A673 (cell line): ENCODE measurements around the gene ZKSCAN3. TPM values are rescaled to one million over a fixed set of nuclear protein-coding genes. Genes with fewer than 3 reads are reported as not detected.

Source experiments
- BruUV-seq: library from RNA; stranded (reverse); fragments of 400-500 nt; replicated peaks from 2 replicates; lab custom pipeline; 2021; lab: Mats Ljungman, UMichigan
- CTCF ChIA-PET: fragments of 300-600 bp; sonication (Branson Sonifier 250); formaldehyde crosslinking; loops from one replicate; lab custom pipeline; 2022; ENCODE audit warnings: antibody characterized with exemption; lab: Charles Lee
- POLR2A ChIA-PET: fragments of 300-600 bp; sonication (Branson Sonifier 250); formaldehyde crosslinking; loops from one replicate; lab custom pipeline; 2022; ENCODE audit warnings: antibody characterized with exemption; ENCODE audit not compliant: low non-redundant PET; lab: Charles Lee
- DNase-seq: peaks from one replicate; pipeline ENCODE4 v3.0.0-alpha.2; 2015; ENCODE audit warnings: low spot score
- H3K27ac ChIP-seq: fragments of 200-600 bp; sonication (generic); 2 replicates; pipeline ENCODE4 v1.5.1; 2016; ENCODE audit warnings: mixed run types, low read depth, mild to moderate bottlenecking, mixed read lengths, antibody characterized with exemption, low read length; ENCODE audit not compliant: poor library complexity, severe bottlenecking
- H3K27me3 ChIP-seq: fragments of 200-600 bp; sonication (generic); replicated peaks from 2 replicates; pipeline ENCODE4 v1.6.1; 2017; ENCODE audit warnings: mixed run types, low read depth, mild to moderate bottlenecking, mixed read lengths, antibody characterized with exemption, low read length; ENCODE audit not compliant: insufficient read depth, poor library complexity
- H3K36me3 ChIP-seq: fragments of 200-600 bp; sonication (generic); 2 replicates; pipeline ENCODE4 v1.6.1; 2016; ENCODE audit warnings: mixed run types, mild to moderate bottlenecking, mixed read lengths, antibody characterized with exemption, low read length; ENCODE audit not compliant: insufficient read depth, poor library complexity, severe bottlenecking
- H3K4me1 ChIP-seq: fragments of 200-600 bp; sonication (generic); 2 replicates; pipeline ENCODE4 v1.6.1; 2017; ENCODE audit warnings: mixed run types, mild to moderate bottlenecking, mixed read lengths, antibody characterized with exemption, low read length; ENCODE audit not compliant: insufficient read depth, poor library complexity, severe bottlenecking
- H3K4me3 ChIP-seq: fragments of 200-600 bp; sonication (generic); 2 replicates; pipeline ENCODE4 v1.5.1; 2016; ENCODE audit warnings: low read depth, mixed run types, mild to moderate bottlenecking, mixed read lengths, low read length; ENCODE audit not compliant: poor library complexity, severe bottlenecking
- H3K9me3 ChIP-seq: fragments of 200-600 bp; sonication (generic); 2 replicates; pipeline ENCODE4 v1.6.1; 2016; ENCODE audit warnings: mixed run types, low read depth, mild to moderate bottlenecking, mixed read lengths, antibody characterized with exemption, low read length; ENCODE audit not compliant: poor library complexity, severe bottlenecking
- EZH2 ChIP-seq: fragments of 200-600 bp; sonication (generic); IDR thresholded peaks from 2 replicates; pipeline ENCODE4 v1.6.1; 2017; ENCODE audit warnings: borderline replicate concordance, low read depth, mild to moderate bottlenecking, mixed read lengths, antibody characterized with exemption, low read length; ENCODE audit not compliant: poor library complexity, severe bottlenecking
- intact Hi-C: fragments of 100-400 bp; cut with micrococcal nuclease; formaldehyde crosslinking; loops from one replicate; pipeline ENCODE4 v1.10.0; 2022; ENCODE audit not compliant: unreplicated experiment
- total RNA-seq: library from RNA; stranded (reverse); gene quantifications from 2 replicates; pipeline ENCODE4 v1.2.3, GENCODE V29; 2021
- TF ChIP-seq, protein P1 (sequence below): fragments of 300-800, 200-600 bp; sonication (generic); conservative IDR thresholded peaks from 2 replicates; pipeline ENCODE4 v1.5.1; 2017; ENCODE audit warnings: low read depth, mild to moderate bottlenecking, antibody characterized with exemption, low read length, moderate library complexity, mixed read lengths

Gene ZKSCAN3
- total RNA-seq, 1 experiment from 2014 or later = 8.7 TPM

DNA sequence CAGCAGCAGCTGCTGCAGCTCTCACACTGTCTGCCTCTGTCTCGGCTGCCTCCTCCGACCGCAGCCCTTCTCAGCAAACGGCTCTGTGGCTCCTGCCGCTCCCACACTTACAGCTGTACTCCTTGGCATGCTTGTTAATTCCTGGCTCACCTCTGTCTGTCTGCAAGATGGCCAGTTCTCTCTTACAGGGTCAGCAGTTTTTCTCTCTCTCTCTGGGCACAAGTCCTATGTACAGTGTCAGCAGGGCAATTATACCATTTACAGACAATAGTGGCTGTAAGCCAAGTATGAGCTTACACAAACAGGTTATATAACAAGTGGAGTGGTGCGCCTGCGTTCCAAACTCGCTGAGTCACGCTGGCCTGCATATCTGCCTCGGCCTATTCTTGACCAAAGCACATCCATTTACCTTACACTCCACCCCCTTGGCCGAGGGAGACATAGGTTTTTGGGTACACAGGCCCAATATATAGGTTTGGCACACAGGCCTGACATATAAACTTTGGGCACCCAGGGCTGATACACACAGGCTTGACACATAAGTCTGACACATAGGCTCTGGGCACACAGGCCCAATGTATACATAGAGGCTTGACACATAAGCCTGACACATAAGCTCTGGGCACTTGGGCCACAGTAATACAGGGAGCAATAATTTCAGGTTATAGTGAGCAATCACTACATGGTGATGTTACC lies 4.4 kb downstream of the ZKSCAN3 start:
- Histone ChIP-seq H3K4me1 (peaks cover 14% of the 10 kb centered on the region), H3K27me3 (no peaks in the 10 kb centered on the region), H3K9me3 (no peaks in the 10 kb centered on the region), H3K27ac (no peak overlapping the region), H3K36me3 (no peaks in the 10 kb centered on the region), H3K4me3 (no peak overlapping the region)
- POLR2A ChIA-PET = no interaction called here
- intact Hi-C loops = no loop called here
- no TSS peak for BruUV-seq
- CTCF ChIA-PET = no interaction called here
- no peak for DNase-seq
- no peak for TF ChIP-seq EZH2
- TF ChIP-seq, protein P1, sequence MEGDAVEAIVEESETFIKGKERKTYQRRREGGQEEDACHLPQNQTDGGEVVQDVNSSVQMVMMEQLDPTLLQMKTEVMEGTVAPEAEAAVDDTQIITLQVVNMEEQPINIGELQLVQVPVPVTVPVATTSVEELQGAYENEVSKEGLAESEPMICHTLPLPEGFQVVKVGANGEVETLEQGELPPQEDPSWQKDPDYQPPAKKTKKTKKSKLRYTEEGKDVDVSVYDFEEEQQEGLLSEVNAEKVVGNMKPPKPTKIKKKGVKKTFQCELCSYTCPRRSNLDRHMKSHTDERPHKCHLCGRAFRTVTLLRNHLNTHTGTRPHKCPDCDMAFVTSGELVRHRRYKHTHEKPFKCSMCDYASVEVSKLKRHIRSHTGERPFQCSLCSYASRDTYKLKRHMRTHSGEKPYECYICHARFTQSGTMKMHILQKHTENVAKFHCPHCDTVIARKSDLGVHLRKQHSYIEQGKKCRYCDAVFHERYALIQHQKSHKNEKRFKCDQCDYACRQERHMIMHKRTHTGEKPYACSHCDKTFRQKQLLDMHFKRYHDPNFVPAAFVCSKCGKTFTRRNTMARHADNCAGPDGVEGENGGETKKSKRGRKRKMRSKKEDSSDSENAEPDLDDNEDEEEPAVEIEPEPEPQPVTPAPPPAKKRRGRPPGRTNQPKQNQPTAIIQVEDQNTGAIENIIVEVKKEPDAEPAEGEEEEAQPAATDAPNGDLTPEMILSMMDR = no peak

DNA sequence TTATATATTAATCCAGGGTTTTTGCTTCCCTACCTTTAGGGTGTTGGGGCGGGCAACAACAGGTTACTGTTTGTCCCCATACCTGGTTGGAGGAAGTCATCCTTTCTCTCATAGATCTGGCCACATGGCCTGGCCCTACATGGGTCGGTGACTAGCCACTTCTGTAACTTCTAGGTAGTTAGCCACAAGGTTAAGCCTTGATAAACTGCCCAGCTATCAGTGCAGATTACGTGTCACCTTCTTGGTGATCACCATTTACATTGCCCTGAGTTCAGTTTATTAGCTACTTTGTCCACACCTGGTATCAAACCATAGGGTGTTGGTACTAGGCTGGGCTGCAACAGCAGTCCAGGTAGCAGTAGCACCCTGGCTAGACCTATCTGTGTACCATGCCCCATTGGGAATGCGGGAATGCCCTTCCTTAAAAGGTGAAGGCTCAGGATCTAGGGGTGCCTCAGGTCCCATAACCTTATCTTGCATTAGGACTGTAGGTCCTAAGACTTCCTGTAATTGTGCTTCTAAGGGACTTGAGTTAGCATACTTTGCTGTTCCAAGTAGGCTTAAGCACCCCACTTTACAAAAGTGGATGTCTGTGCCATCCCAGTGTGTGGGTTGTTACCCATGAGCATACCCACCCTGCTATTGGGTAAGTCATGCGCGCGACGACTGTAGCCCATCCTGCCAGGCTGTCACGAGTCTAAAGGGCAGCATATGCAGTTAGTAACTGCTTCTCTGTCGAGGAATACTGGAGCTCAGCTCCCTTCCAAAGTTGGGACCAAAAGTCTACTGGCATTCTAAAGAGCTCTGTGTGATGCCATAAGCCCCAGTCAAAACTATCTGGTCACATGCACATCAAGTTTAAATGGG lies 5.2 kb downstream of the ZKSCAN3 start:
- H3K36me3 ChIP-seq = no peaks in the 10 kb centered on the region
- POLR2A ChIA-PET = no interaction called here
- intact Hi-C loops = loop anchor here (5.0 kb wide), 1 partner anchor 327 kb away; no protein-coding TSS in a partner anchor
- BruUV-seq = no TSS peak
- no peaks in the 10 kb centered on the region for H3K27me3 ChIP-seq
- H3K4me1 ChIP-seq = peaks cover 14% of the 10 kb centered on the region
- DNase-seq = no peak
- H3K27ac ChIP-seq = peak overlapping the region; percentile 48
- CTCF ChIA-PET = no interaction called here
- H3K9me3 ChIP-seq = no peaks in the 10 kb centered on the region
- TF ChIP-seq, protein P1 = no peak
- TF ChIP-seq EZH2 = no peak
- H3K4me3 ChIP-seq = peak overlapping the region; percentile 58

GRCh38 chr6:28355743-28356665 lies 6.3 kb downstream of the ZKSCAN3 start:
- Histone ChIP-seq H3K27ac (peak overlapping the region; percentile 48), H3K9me3 (no peaks in the 10 kb centered on the region), H3K4me3 (peak overlapping the region; percentile 58), H3K27me3 (no peaks in the 10 kb centered on the region), H3K36me3 (no peaks in the 10 kb centered on the region), H3K4me1 (peaks cover 8% of the 10 kb centered on the region)
- CTCF ChIA-PET = interaction anchor here (0.6 to 1.2 kb wide), 6 partner anchors 21 to 282 kb away, joined by 3 to 9 read pairs (median 5); partner anchors contain the start of gene ZKSCAN8
- no peak for TF ChIP-seq EZH2
- TF ChIP-seq, protein P1 = peak; percentile 70
- POLR2A ChIA-PET = interaction anchor here (0.6 kb wide), 1 partner anchor 789 kb away, joined by 24 read pairs; no protein-coding TSS in a partner anchor
- intact Hi-C loops = loop anchor here (2.0 to 5.0 kb wide), 2 partner anchors 219 to 326 kb away; no protein-coding TSS in a partner anchor
- TSS peak; percentile 73 for BruUV-seq
- peak; percentile 95 for DNase-seq
